Ovary (tissue), 3 donors: ENCODE results near the gene SCG5.

ENCODE experiments used
- CTCF ChIP-seq, 3 donors: fragments of 450-650 bp in 2 of 3; fragments of 200-600 bp in 1 of 3; IDR thresholded peaks; one replicate each; pipeline versions ENCODE4 v1.5.1 to v1.8.0; 2016 to 2022; ENCODE audit warnings: antibody characterized with exemption in 3 of 3, mild to moderate bottlenecking in 1 of 3
- EP300 ChIP-seq: sonication (generic); formaldehyde crosslinking; IDR thresholded peaks from one replicate; pipeline ENCODE4 v1.6.1; 2017; ENCODE audit warnings: antibody characterized with exemption
- donor health status: DM: no; HTN: no; CAD: no.

GRCh38 chr15:32649342-32649741, 7.8 kb downstream of the SCG5 start:
- no peak for TF ChIP-seq CTCF (IDR thresholded peaks at IDR 0.05)
- TF ChIP-seq EP300 = no peak
